ENCODE results near the gene IFT43.

DNA sequence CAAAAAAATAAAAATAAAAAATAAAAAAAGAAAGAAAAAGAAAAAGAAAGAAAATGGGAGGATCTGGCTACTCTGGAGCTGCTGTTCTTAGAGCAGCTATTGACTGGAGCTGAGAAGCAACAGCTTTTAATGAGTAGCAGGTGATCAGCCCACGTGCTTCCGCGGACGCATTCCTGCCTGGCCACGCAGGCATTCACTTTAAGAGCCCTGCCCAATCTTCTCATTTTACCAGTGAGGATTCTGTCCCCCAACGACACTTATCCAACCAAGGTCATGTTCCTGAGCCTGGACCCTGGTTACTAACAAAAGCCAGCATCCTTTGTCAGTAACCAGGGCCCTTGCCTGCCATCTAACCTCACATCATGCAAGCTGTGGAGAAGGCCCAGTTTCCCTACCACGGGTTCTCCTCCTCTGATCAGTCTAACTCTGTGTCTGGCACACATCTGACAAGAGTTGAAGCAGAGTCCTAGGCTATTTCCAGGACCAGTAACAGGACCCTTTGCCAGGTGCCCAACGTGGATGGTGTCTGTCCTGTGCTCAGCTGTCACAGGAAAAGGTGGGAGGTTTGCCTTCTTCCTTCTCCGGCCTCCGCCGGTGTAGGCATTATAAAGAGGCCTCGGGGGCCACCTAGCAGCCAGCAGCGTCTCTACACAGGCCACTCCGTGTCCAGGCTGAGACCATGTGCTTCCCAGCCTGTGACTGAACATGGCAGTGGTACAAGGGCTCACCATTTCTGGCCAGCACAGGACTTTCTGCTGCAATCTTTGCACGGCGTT is 105.2 kb downstream of the IFT43 start:
- no peak for TF ChIP-seq POLR2A (IDR thresholded peaks at IDR 0.05)
- TF ChIP-seq, protein P1, sequence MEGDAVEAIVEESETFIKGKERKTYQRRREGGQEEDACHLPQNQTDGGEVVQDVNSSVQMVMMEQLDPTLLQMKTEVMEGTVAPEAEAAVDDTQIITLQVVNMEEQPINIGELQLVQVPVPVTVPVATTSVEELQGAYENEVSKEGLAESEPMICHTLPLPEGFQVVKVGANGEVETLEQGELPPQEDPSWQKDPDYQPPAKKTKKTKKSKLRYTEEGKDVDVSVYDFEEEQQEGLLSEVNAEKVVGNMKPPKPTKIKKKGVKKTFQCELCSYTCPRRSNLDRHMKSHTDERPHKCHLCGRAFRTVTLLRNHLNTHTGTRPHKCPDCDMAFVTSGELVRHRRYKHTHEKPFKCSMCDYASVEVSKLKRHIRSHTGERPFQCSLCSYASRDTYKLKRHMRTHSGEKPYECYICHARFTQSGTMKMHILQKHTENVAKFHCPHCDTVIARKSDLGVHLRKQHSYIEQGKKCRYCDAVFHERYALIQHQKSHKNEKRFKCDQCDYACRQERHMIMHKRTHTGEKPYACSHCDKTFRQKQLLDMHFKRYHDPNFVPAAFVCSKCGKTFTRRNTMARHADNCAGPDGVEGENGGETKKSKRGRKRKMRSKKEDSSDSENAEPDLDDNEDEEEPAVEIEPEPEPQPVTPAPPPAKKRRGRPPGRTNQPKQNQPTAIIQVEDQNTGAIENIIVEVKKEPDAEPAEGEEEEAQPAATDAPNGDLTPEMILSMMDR (IDR thresholded peaks at IDR 0.05), result no peak
